HepG2 (cell line): Measurements from ENCODE around the gene MADCAM1. TPM values are rescaled to one million over a fixed set of nuclear protein-coding genes. Genes with fewer than 3 reads are reported as not detected.

Source experiments
- FOXO1 ChIP-seq: sonication (generic); formaldehyde crosslinking; IDR thresholded peaks from 2 replicates; pipeline ENCODE4 v1.4.0; 2020; ENCODE audit warnings: missing genetic modification reagents
- IKZF4 ChIP-seq: sonication (generic); formaldehyde crosslinking; IDR thresholded peaks from 2 replicates; pipeline ENCODE4 v1.5.1; 2020; ENCODE audit warnings: borderline replicate concordance, mild to moderate bottlenecking, low read depth, missing genetic modification reagents; ENCODE audit errors: not compliant biosample characterization
- KDM1A ChIP-seq: IDR thresholded peaks from 2 replicates; pipeline ENCODE4 v1.6.1; 2016; ENCODE audit warnings: missing compliant biosample characterization
- KLF11 ChIP-seq: IDR thresholded peaks from 2 replicates; pipeline ENCODE4 v1.6.1; 2016; ENCODE audit warnings: missing compliant biosample characterization
- MEIS1 ChIP-seq: sonication (generic); formaldehyde crosslinking; IDR thresholded peaks from 2 replicates; pipeline ENCODE4 v1.9.0; 2021; ENCODE audit warnings: mild to moderate bottlenecking, missing genetic modification reagents, moderate library complexity, borderline replicate concordance
- REL ChIP-seq: sonication (generic); formaldehyde crosslinking; conservative IDR thresholded peaks from 2 replicates; pipeline ENCODE4 v1.8.0; 2022; ENCODE audit warnings: mild to moderate bottlenecking, missing genetic modification reagents, moderate library complexity
- RFXAP ChIP-seq: sonication (generic); formaldehyde crosslinking; IDR thresholded peaks from 2 replicates; pipeline ENCODE4 v1.4.0; 2020; ENCODE audit warnings: missing genetic modification reagents, borderline replicate concordance
- SNAPC2 ChIP-seq: sonication (generic); formaldehyde crosslinking; IDR thresholded peaks from 2 replicates; pipeline ENCODE4 v1.8.1; 2022; ENCODE audit warnings: mild to moderate bottlenecking, missing genetic modification reagents
- ZFAT ChIP-seq: sonication (generic); formaldehyde crosslinking; conservative IDR thresholded peaks from 2 replicates; pipeline ENCODE4 v1.8.1; 2023; ENCODE audit warnings: missing genetic modification reagents, inconsistent platforms
- ZNF484 ChIP-seq: sonication (generic); formaldehyde crosslinking; IDR thresholded peaks from 2 replicates; pipeline ENCODE4 v1.5.1; 2020; ENCODE audit warnings: mild to moderate bottlenecking, low read depth, missing genetic modification reagents, borderline replicate concordance
- ZNF7 ChIP-seq: IDR thresholded peaks from 2 replicates; pipeline ENCODE4 v1.6.1; 2016; ENCODE audit warnings: missing biosample characterization, missing genetic modification reagents
- ZNF75D ChIP-seq: sonication (generic); formaldehyde crosslinking; IDR thresholded peaks from 2 replicates; pipeline ENCODE4 v1.8.1; 2023; ENCODE audit warnings: missing genetic modification reagents, mild to moderate bottlenecking, borderline replicate concordance
- ZNF839 ChIP-seq: sonication (generic); formaldehyde crosslinking; IDR thresholded peaks from 2 replicates; pipeline ENCODE4 v1.4.0; 2020; ENCODE audit warnings: missing genetic modification reagents, mild to moderate bottlenecking, borderline replicate concordance
- polyA plus RNA-seq, 8 experiments: library from polyadenylated mRNA; depleted of rRNA in 3 of 8; stranded (reverse) in 7 of 8; unstranded in 1 of 8; fragments of >200 nt; fragmentation: Illumina TruSeq in 4 of 8; extraction: Trizol in 4 of 8; gene quantifications; 2 replicates each; pipeline versions ENCODE4 v1.2.1 to v1.2.3, GENCODE V29; 2011 to 2016; ENCODE audit warnings: low read depth in 4 of 8, missing spikeins in 1 of 8, mixed read lengths in 1 of 8; ENCODE audit not compliant: insufficient read depth in 1 of 8
- total RNA-seq, 5 experiments: library from RNA; depleted of rRNA; stranded (reverse); fragments of >200 nt; fragmentation: Illumina TruSeq; extraction: Trizol; gene quantifications; 2 replicates each; pipeline ENCODE4 v1.2.3, GENCODE V29; 2016; ENCODE audit warnings: low read depth in 1 of 5
- TF ChIP-seq, protein P1 (sequence below): sonication (generic); formaldehyde crosslinking; IDR thresholded peaks from 2 replicates; pipeline ENCODE4 v1.4.0; 2020; ENCODE audit warnings: missing genetic modification reagents
- TF ChIP-seq, protein P2 (sequence below): sonication (generic); formaldehyde crosslinking; IDR thresholded peaks from 2 replicates; pipeline ENCODE4 v1.5.1; 2020; ENCODE audit warnings: missing genetic modification reagents, mild to moderate bottlenecking, borderline replicate concordance
- TF ChIP-seq, protein P3 (sequence below): sonication (generic); formaldehyde crosslinking; IDR thresholded peaks from 2 replicates; pipeline ENCODE4 v1.4.0; 2020; ENCODE audit warnings: missing genetic modification reagents, borderline replicate concordance
- TF ChIP-seq, protein P4 (sequence below): sonication (generic); formaldehyde crosslinking; IDR thresholded peaks from 2 replicates; pipeline ENCODE4 v1.5.0; 2020; ENCODE audit warnings: missing genetic modification reagents
- TF ChIP-seq, protein P5 (sequence below): sonication (generic); formaldehyde crosslinking; IDR thresholded peaks from 2 replicates; pipeline ENCODE4 v1.4.0; 2020; ENCODE audit warnings: missing genetic modification reagents, borderline replicate concordance

MADCAM1 gene
- total and polyA plus RNA-seq, 2 of the 13 experiments (the other 11 are each of a cell fraction or from before 2014, with no cell fraction given): 0.29 to 0.33 TPM

DNA sequence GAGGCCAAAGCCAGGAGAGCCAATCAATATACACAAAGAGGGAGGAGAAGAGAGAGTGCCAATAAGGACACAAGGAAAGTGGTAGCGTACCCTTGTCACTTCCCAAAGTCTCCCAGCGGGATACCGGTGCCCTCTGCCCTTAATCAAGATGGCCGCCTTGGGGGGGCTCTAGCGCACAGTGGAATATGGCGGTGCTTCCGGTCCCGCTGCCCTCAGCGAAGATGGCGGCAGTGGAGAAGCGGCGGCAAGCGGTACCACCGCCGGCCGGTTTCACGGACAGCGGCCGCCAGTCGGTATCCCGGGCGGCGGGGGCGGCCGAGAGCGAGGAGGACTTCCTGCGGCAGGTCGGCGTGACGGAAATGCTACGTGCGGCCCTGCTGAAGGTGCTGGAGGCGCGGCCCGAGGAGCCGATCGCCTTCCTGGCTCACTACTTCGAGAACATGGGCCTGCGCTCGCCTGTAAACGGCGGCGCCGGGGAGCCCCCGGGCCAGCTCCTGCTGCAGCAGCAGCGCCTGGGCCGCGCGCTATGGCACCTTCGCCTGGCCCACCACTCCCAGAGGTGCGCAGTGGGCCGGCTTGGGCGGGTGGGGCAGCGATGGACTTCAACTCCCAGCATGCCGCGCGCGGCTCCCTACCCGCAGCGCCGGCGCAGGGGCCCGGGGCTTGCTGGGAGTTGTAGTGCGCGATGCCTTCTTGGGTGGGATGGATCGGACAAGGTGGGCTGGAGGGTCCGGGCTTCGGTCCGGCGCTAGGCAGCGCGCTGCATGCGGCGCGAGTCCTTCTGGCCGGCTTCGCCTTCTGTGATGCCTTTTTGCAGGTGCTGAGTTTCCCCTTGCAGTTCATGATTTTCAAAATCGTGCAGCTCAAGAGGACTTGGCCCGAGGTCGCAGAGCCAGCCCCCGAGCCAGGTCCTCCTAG, 11.3 kb downstream of the MADCAM1 start, which contains the start of gene TPGS1 (continued):
- TF ChIP-seq ZNF75D (CRISPR knock-in tag) (no peak), ZNF839 (CRISPR knock-in tag) (peak; percentile 36; the same call in 1 of the 2 replicates), FOXO1 (CRISPR knock-in tag) (0 out of 2 replicates have a peak, but pooled peaks have one; percentile 4), RFXAP (CRISPR knock-in tag) (peak; percentile 72), ZNF7 (CRISPR knock-in tag) (no peak), ZNF484 (CRISPR knock-in tag) (no peak), IKZF4 (CRISPR knock-in tag) (peak; percentile 47), SNAPC2 (CRISPR knock-in tag) (no peak), REL (CRISPR knock-in tag) (no peak), MEIS1 (CRISPR knock-in tag) (no peak), ZFAT (no peak), KDM1A (CRISPR knock-in tag) (no peak), KLF11 (no peak)
- TF ChIP-seq, protein P1, sequence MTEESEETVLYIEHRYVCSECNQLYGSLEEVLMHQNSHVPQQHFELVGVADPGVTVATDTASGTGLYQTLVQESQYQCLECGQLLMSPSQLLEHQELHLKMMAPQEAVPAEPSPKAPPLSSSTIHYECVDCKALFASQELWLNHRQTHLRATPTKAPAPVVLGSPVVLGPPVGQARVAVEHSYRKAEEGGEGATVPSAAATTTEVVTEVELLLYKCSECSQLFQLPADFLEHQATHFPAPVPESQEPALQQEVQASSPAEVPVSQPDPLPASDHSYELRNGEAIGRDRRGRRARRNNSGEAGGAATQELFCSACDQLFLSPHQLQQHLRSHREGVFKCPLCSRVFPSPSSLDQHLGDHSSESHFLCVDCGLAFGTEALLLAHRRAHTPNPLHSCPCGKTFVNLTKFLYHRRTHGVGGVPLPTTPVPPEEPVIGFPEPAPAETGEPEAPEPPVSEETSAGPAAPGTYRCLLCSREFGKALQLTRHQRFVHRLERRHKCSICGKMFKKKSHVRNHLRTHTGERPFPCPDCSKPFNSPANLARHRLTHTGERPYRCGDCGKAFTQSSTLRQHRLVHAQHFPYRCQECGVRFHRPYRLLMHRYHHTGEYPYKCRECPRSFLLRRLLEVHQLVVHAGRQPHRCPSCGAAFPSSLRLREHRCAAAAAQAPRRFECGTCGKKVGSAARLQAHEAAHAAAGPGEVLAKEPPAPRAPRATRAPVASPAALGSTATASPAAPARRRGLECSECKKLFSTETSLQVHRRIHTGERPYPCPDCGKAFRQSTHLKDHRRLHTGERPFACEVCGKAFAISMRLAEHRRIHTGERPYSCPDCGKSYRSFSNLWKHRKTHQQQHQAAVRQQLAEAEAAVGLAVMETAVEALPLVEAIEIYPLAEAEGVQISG (CRISPR knock-in tag): peak; percentile 95
- TF ChIP-seq, protein P2, sequence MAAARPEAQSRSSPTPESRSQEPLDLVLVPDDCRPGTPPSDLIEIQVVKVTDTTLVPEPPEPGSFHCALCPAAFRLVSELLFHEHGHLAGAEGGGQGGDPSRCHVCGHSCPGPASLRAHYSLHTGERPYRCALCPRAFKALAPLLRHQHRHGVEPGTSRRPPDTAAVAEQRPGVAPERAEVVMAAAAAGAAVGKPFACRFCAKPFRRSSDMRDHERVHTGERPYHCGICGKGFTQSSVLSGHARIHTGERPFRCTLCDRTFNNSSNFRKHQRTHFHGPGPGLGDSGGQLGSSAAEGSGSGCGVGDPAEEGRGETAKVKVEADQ: 0 out of 2 replicates have a peak, but pooled peaks have one; percentile 45
- TF ChIP-seq, protein P3, sequence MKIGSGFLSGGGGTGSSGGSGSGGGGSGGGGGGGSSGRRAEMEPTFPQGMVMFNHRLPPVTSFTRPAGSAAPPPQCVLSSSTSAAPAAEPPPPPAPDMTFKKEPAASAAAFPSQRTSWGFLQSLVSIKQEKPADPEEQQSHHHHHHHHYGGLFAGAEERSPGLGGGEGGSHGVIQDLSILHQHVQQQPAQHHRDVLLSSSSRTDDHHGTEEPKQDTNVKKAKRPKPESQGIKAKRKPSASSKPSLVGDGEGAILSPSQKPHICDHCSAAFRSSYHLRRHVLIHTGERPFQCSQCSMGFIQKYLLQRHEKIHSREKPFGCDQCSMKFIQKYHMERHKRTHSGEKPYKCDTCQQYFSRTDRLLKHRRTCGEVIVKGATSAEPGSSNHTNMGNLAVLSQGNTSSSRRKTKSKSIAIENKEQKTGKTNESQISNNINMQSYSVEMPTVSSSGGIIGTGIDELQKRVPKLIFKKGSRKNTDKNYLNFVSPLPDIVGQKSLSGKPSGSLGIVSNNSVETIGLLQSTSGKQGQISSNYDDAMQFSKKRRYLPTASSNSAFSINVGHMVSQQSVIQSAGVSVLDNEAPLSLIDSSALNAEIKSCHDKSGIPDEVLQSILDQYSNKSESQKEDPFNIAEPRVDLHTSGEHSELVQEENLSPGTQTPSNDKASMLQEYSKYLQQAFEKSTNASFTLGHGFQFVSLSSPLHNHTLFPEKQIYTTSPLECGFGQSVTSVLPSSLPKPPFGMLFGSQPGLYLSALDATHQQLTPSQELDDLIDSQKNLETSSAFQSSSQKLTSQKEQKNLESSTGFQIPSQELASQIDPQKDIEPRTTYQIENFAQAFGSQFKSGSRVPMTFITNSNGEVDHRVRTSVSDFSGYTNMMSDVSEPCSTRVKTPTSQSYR: no peak
- TF ChIP-seq, protein P4, sequence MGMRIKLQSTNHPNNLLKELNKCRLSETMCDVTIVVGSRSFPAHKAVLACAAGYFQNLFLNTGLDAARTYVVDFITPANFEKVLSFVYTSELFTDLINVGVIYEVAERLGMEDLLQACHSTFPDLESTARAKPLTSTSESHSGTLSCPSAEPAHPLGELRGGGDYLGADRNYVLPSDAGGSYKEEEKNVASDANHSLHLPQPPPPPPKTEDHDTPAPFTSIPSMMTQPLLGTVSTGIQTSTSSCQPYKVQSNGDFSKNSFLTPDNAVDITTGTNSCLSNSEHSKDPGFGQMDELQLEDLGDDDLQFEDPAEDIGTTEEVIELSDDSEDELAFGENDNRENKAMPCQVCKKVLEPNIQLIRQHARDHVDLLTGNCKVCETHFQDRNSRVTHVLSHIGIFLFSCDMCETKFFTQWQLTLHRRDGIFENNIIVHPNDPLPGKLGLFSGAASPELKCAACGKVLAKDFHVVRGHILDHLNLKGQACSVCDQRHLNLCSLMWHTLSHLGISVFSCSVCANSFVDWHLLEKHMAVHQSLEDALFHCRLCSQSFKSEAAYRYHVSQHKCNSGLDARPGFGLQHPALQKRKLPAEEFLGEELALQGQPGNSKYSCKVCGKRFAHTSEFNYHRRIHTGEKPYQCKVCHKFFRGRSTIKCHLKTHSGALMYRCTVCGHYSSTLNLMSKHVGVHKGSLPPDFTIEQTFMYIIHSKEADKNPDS (CRISPR knock-in tag): 0 out of 2 replicates have a peak, but pooled peaks have one; percentile 72
- TF ChIP-seq, protein P5, sequence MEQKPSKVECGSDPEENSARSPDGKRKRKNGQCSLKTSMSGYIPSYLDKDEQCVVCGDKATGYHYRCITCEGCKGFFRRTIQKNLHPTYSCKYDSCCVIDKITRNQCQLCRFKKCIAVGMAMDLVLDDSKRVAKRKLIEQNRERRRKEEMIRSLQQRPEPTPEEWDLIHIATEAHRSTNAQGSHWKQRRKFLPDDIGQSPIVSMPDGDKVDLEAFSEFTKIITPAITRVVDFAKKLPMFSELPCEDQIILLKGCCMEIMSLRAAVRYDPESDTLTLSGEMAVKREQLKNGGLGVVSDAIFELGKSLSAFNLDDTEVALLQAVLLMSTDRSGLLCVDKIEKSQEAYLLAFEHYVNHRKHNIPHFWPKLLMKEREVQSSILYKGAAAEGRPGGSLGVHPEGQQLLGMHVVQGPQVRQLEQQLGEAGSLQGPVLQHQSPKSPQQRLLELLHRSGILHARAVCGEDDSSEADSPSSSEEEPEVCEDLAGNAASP (CRISPR knock-in tag): no peak
